Suprapubic skin (tissue), 3 donors: Measurements from ENCODE around the gene UNC93A.

Source experiments
- CTCF ChIP-seq, 2 donors: fragments of 200-600 bp in 1 of 2; fragments of 450-650 bp in 1 of 2; sonication (generic) in 1 of 2; IDR thresholded peaks; one replicate each; pipeline ENCODE4 v1.5.1; 2016 to 2019; ENCODE audit warnings: antibody characterized with exemption in 2 of 2, mild to moderate bottlenecking in 1 of 2, moderate library complexity in 1 of 2
- POLR2A ChIP-seq, 2 donors: fragments of 450-650 bp; IDR thresholded peaks; one replicate each; pipeline ENCODE4 v1.6.1; 2017; ENCODE audit warnings: antibody characterized with exemption in 2 of 2, mild to moderate bottlenecking in 2 of 2, moderate library complexity in 2 of 2

DNA sequence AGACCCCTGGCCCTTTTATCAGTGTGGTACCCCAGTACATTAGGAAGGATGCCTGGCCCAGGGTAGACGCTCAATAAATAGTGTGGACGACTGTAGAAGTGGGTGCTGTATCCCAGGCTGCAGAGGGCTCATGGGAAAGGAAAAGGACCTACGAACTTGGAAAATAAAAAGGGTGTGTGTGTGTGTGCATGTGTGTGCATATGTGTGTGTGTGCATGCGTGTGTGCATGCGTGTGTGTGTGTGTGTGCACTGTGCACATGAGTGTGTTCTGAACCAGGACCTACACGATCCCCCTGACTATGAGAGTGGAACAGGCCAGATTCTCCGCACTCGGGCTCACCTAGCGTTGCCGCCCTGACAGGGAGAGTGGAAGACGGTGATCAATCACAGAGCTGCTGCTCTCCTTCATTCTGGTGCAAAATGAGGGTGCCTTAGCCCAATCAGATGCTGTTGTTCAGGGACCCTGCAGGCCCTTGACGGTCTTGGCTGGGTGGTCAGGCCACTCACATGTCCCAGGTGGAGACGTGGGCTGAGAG is 3.5 kb upstream of the UNC93A start:
- TF ChIP-seq CTCF (IDR thresholded peaks at IDR 0.05), result no peak
- TF ChIP-seq POLR2A (IDR thresholded peaks at IDR 0.05), result no peak
